GM12801 (cell line): ENCODE measurements around the gene HHAT.

Source experiments
- CTCF ChIP-seq: IDR thresholded peaks from one replicate; pipeline ENCODE4 v1.5.1; 2011; ENCODE audit warnings: control low read depth; ENCODE audit not compliant: insufficient read length; ENCODE audit errors: extremely low read depth

Gene HHAT

GRCh38 chr1:210603123-210603522 lies 274.4 kb downstream of the HHAT start:
- no peak for TF ChIP-seq CTCF

- TF ChIP-seq CTCF, result no peak
Measured at GRCh38 chr1:210605099-210605498, 276.4 kb downstream of the HHAT start.

GRCh38 chr1:210607361-210607760 lies 278.7 kb downstream of the HHAT start:
- TF ChIP-seq CTCF, result no peak

- TF ChIP-seq CTCF, result no peak
Measured at GRCh38 chr1:210608767-210609166, 280.1 kb downstream of the HHAT start.

- no peak for TF ChIP-seq CTCF
Measured at GRCh38 chr1:210616356-210616755, 287.7 kb downstream of the HHAT start.

- no peak for TF ChIP-seq CTCF
Measured at GRCh38 chr1:210617293-210617692, 288.6 kb downstream of the HHAT start.

- TF ChIP-seq CTCF, result no peak
Measured at GRCh38 chr1:210618369-210618768, 289.7 kb downstream of the HHAT start.
